GM12892 (cell line): ENCODE measurements around the gene DCDC2.
"Not testable (repeated sequence)": the region's sequence is repeated elsewhere in the genome, so short reads cannot be mapped to it uniquely, and the experiment has no call there.

Source experiments
- DNase-seq: peaks from one replicate; pipeline ENCODE4 v3.0.0; 2011; ENCODE audit not compliant: insufficient read length
- FAIRE-seq: peaks from 2 replicates; lab custom pipeline; 2011; peaks lifted over from hg19 to GRCh38; lab: Jason Lieb, UNC
- POLR2A ChIP-seq: IDR thresholded peaks from 2 replicates; pipeline ENCODE4 v1.6.1; 2011; ENCODE audit warnings: low read depth, low read length, control low read depth
- POLR2AphosphoS5 ChIP-seq: IDR thresholded peaks from 2 replicates; pipeline ENCODE4 v1.6.1; 2011; ENCODE audit warnings: low read depth, low read length, control low read depth
- TAF1 ChIP-seq: IDR thresholded peaks from 2 replicates; pipeline ENCODE4 v1.6.1; 2011; ENCODE audit warnings: low read depth, mild to moderate bottlenecking, control low read depth, low read length, borderline replicate concordance

The DCDC2 gene

GRCh38 chr6:24394061-24394779 lies 36.4 kb upstream of the DCDC2 start:
- TF ChIP-seq POLR2A (no peak), POLR2AphosphoS5 (no peak), TAF1 (no peak)
- FAIRE-seq = no peak
- DNase-seq = no peak

GRCh38 chr6:24391756-24392405 lies 34.0 kb upstream of the DCDC2 start:
- no peak for TF ChIP-seq POLR2AphosphoS5
- no peak for TF ChIP-seq POLR2A
- TF ChIP-seq TAF1 = no peak
- no peak for DNase-seq
- FAIRE-seq = no peak

- DNase-seq (no peak), FAIRE-seq (no peak)
- no peak for TF ChIP-seq POLR2AphosphoS5
- TF ChIP-seq POLR2A = no peak
- no peak for TF ChIP-seq TAF1
Observed at GRCh38 chr6:24391208-24391607, 33.3 kb upstream of the DCDC2 start.

- FAIRE-seq = no peak
Observed at GRCh38 chr6:24387818-24388217, 30.0 kb upstream of the DCDC2 start.

GRCh38 chr6:24385536-24386269 lies 27.8 kb upstream of the DCDC2 start:
- DNase-seq = no peak
- FAIRE-seq = no peak
- no peak for TF ChIP-seq TAF1
- no peak for TF ChIP-seq POLR2A
- no peak for TF ChIP-seq POLR2AphosphoS5

More at GRCh38 chr6:24387818-24388217, 30.0 kb upstream of the DCDC2 start:
- no peak for TF ChIP-seq POLR2AphosphoS5
- no peak for TF ChIP-seq TAF1
- no peak for TF ChIP-seq POLR2A
- DNase-seq = no peak

GRCh38 chr6:24384369-24385130 lies 26.7 kb upstream of the DCDC2 start:
- FAIRE-seq, DNase-seq: not testable (repeated sequence)

- DNase-seq, FAIRE-seq: not testable (repeated sequence)
Observed at GRCh38 chr6:24382891-24383494, 25.1 kb upstream of the DCDC2 start.

GRCh38 chr6:24382220-24382540 lies 24.3 kb upstream of the DCDC2 start:
- FAIRE-seq = no peak
- TF ChIP-seq POLR2A (no peak), TAF1 (no peak), POLR2AphosphoS5 (no peak)
- DNase-seq = no peak

GRCh38 chr6:24381476-24382219 lies 23.8 kb upstream of the DCDC2 start:
- DNase-seq = no peak
- TF ChIP-seq POLR2A (no peak), TAF1 (no peak), POLR2AphosphoS5 (no peak)
- FAIRE-seq = no peak

- no peak for DNase-seq
- TF ChIP-seq POLR2A (no peak), POLR2AphosphoS5 (no peak), TAF1 (no peak)
- no peak for FAIRE-seq
Observed at GRCh38 chr6:24378473-24379097, 20.7 kb upstream of the DCDC2 start.

- FAIRE-seq (no peak), DNase-seq (no peak)
- TF ChIP-seq TAF1 = no peak
- TF ChIP-seq POLR2A = no peak
Observed at GRCh38 chr6:24376871-24377270, 19.0 kb upstream of the DCDC2 start.
